Activated effector memory CD4-positive, alpha-beta T cell treated with anti-CD3 and anti-CD28 coated beads, Interleukin-2, amount 50 U/mL, for 16 hours (primary cell): ENCODE results near the gene KRTAP4-2.
"Not testable (repeated sequence)": the region's sequence is repeated elsewhere in the genome, so short reads cannot be mapped to it uniquely, and the experiment has no call there.

Experiments
- DNase-seq: peaks from one replicate; pipeline ENCODE4 v3.0.0-alpha.2; 2020

The KRTAP4-2 gene

GRCh38 chr17:41177727-41178271 is at the start of gene KRTAP4-2:
TSS of gene KRTAP4-2 (minus strand) at chr17:41178221. CDS start at chr17:41178164, 57 bp downstream.
- DNase-seq: no peak

GRCh38 chr17:41226598-41227095 is 48.6 kb upstream of the KRTAP4-2 start, which contains the start of gene KRTAP9-2:
TSS of gene KRTAP9-2 (plus strand) at chr17:41226648. CDS start at chr17:41226655, 7 bp downstream.
- DNase-seq: not testable (repeated sequence)

- DNase-seq: no peak
Measured at GRCh38 chr17:41226051-41226450, 48.0 kb upstream of the KRTAP4-2 start.

- DNase-seq: no peak
Measured at GRCh38 chr17:41223821-41224220, 45.8 kb upstream of the KRTAP4-2 start.

GRCh38 chr17:41215681-41216080 is 37.7 kb upstream of the KRTAP4-2 start:
- no peak for DNase-seq

- DNase-seq: no peak
Measured at GRCh38 chr17:41212524-41213169, 34.6 kb upstream of the KRTAP4-2 start.

GRCh38 chr17:41211845-41212466 is 33.9 kb upstream of the KRTAP4-2 start:
- DNase-seq: no peak

- DNase-seq: no peak
Measured at GRCh38 chr17:41199421-41200078, 21.5 kb upstream of the KRTAP4-2 start.

- DNase-seq: no peak
Measured at GRCh38 chr17:41196068-41196467, 18.0 kb upstream of the KRTAP4-2 start.

- DNase-seq: no peak
Measured at GRCh38 chr17:41190328-41190727, 12.3 kb upstream of the KRTAP4-2 start.

- DNase-seq: not testable (repeated sequence)
Measured at GRCh38 chr17:41189837-41190318, 11.9 kb upstream of the KRTAP4-2 start, which contains the start of gene KRTAP9-1. TSS of gene KRTAP9-1 (plus strand) at chr17:41189887. CDS start at chr17:41189887, 0 bp downstream.

- DNase-seq: no peak
Measured at GRCh38 chr17:41186872-41187271, 8.9 kb upstream of the KRTAP4-2 start.

GRCh38 chr17:41185001-41185400 is 7.0 kb upstream of the KRTAP4-2 start:
- no peak for DNase-seq

GRCh38 chr17:41184480-41184961 is 6.5 kb upstream of the KRTAP4-2 start, which contains the start of gene KRTAP4-1:
TSS of gene KRTAP4-1 (minus strand) at chr17:41184911. CDS start at chr17:41184854, 57 bp downstream.
- no peak for DNase-seq

- no peak for DNase-seq
Measured at GRCh38 chr17:41178843-41179616, 1.0 kb upstream of the KRTAP4-2 start.

- no peak for DNase-seq
Measured at GRCh38 chr17:41178341-41178740, 320 bp upstream of the KRTAP4-2 start.

- no peak for DNase-seq
Measured at GRCh38 chr17:41176744-41177387, 1.2 kb downstream of the KRTAP4-2 start.

GRCh38 chr17:41171886-41172285 is 6.1 kb downstream of the KRTAP4-2 start:
- no peak for DNase-seq

- no peak for DNase-seq
Measured at GRCh38 chr17:41168121-41168520, 9.9 kb downstream of the KRTAP4-2 start, which contains the start of gene KRTAP4-3. TSS of gene KRTAP4-3 (minus strand) at chr17:41168221. CDS start at chr17:41168172, 49 bp downstream.

- DNase-seq: no peak
Measured at GRCh38 chr17:41167561-41167960, 10.5 kb downstream of the KRTAP4-2 start.

- no peak for DNase-seq
Measured at GRCh38 chr17:41163828-41164227, 14.2 kb downstream of the KRTAP4-2 start.
